Body of pancreas (tissue), 4 donors: Measurements from ENCODE around the gene ABCB7.

Experiments used
- CTCF ChIP-seq, 7 experiments: fragments of 450-650 bp in 4 of 7; fragments of 200-600 bp in 3 of 7; sonication (generic) in 3 of 7; IDR thresholded peaks; one replicate each; pipeline ENCODE4 v1.5.1; 2016 to 2019; ENCODE audit warnings: antibody characterized with exemption in 7 of 7
- POLR2A ChIP-seq, 3 donors: fragments of 450-650 bp; IDR thresholded peaks; one replicate each; pipeline ENCODE4 v1.6.1; 2016; ENCODE audit warnings: antibody characterized with exemption in 3 of 3, mild to moderate bottlenecking in 2 of 3

- TF ChIP-seq POLR2A (IDR thresholded peaks at IDR 0.05) = no peak
- TF ChIP-seq CTCF (IDR thresholded peaks at IDR 0.05) = no peak
Measured at GRCh38 chrX:75067931-75068330, 88.2 kb downstream of the ABCB7 start.
